Lower leg skin (tissue), 4 donors: Measurements from ENCODE around the gene ELP4. TPM values are rescaled to one million over a fixed set of nuclear protein-coding genes. Genes with fewer than 3 reads are reported as not detected.

ENCODE experiments used
- DNase-seq, 2 donors: peaks; one replicate each; pipeline ENCODE4 v3.0.0-alpha.2; 2019; ENCODE audit warnings: low spot score in 2 of 2
- H3K4me3 ChIP-seq: fragments of 200-600 bp; sonication (generic); 2 replicates; pipeline ENCODE4 v1.5.1; 2017; ENCODE audit warnings: mild to moderate bottlenecking, low read depth; ENCODE audit not compliant: poor library complexity, severe bottlenecking
- POLR2A ChIP-seq, 2 donors: fragments of 450-650 bp; IDR thresholded peaks; one replicate each; pipeline ENCODE4 v1.6.1; 2016 to 2017; ENCODE audit warnings: antibody characterized with exemption in 2 of 2, mild to moderate bottlenecking in 1 of 2, moderate library complexity in 1 of 2
- WGBS, 2 donors: methylation state at CpG; one replicate each; pipeline ENCODE4 v1.1.5; 2018; 5-methylcytosine and 5-hydroxymethylcytosine counted together
- intact Hi-C: fragments of 100-400 bp; cut with DNase I; formaldehyde crosslinking; loops from one replicate; pipeline ENCODE4 v1.15.0; 2023; ENCODE audit warnings: low total_unique reads
- total RNA-seq, 4 donors: library from RNA; depleted of rRNA; stranded (reverse); fragments of >200 nt; gene quantifications; one replicate each; pipeline ENCODE4 v1.1.0, GENCODE V29; 2016
- TF ChIP-seq, protein P1 (sequence below), 3 donors: fragments of 450-650 bp; IDR thresholded peaks; one replicate each; pipeline ENCODE4 v1.5.1; 2016; ENCODE audit warnings: antibody characterized with exemption in 3 of 3, mild to moderate bottlenecking in 3 of 3, moderate library complexity in 2 of 3

The ELP4 gene
- total RNA-seq, 4 donors from 2014 or later, result 20.6 to 23.3 (median 22.2) TPM

DNA sequence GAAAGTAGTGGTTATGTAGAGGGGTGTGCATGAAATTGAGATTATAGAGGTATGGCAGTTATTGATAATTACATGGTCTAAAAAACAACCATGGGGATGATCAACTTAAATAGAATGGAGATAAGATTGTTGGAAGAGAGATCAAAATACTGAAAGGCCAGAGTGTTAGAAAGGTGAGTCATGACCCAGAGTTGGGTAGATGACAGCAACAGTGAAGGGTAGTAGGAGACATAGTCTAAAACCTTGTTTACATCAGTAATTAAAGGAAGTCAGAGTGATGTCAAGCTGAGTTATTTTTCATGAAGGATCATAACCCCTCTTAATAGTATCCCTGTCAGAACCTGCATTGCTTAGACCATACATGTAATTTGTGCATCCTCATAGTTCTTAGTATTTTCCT is 110.9 kb downstream of the ELP4 start:
- intact Hi-C loops, result no loop called here
- no peak overlapping the region for H3K4me3 ChIP-seq
- TF ChIP-seq POLR2A (IDR thresholded peaks at IDR 0.05), result no peak
- TF ChIP-seq, protein P1, sequence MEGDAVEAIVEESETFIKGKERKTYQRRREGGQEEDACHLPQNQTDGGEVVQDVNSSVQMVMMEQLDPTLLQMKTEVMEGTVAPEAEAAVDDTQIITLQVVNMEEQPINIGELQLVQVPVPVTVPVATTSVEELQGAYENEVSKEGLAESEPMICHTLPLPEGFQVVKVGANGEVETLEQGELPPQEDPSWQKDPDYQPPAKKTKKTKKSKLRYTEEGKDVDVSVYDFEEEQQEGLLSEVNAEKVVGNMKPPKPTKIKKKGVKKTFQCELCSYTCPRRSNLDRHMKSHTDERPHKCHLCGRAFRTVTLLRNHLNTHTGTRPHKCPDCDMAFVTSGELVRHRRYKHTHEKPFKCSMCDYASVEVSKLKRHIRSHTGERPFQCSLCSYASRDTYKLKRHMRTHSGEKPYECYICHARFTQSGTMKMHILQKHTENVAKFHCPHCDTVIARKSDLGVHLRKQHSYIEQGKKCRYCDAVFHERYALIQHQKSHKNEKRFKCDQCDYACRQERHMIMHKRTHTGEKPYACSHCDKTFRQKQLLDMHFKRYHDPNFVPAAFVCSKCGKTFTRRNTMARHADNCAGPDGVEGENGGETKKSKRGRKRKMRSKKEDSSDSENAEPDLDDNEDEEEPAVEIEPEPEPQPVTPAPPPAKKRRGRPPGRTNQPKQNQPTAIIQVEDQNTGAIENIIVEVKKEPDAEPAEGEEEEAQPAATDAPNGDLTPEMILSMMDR (IDR thresholded peaks at IDR 0.05), result no peak
- DNase-seq, result no peak

- DNase-seq, result no peak
- intact Hi-C loops, result no loop called here
- WGBS, 2 donors, result 83 to 84% methylated on average over 1 of the region's 1 CpG
- TF ChIP-seq, protein P1 (IDR thresholded peaks at IDR 0.05), result no peak
- no peak for TF ChIP-seq POLR2A (IDR thresholded peaks at IDR 0.05)
- no peak overlapping the region for H3K4me3 ChIP-seq
Observed at GRCh38 chr11:31625868-31626267, 116.3 kb downstream of the ELP4 start.

GRCh38 chr11:31628111-31628510 is 118.5 kb downstream of the ELP4 start:
- 97 to 100% methylated on average over 1 of the region's 1 CpG for WGBS, 2 donors
- TF ChIP-seq, protein P1 (IDR thresholded peaks at IDR 0.05), result no peak
- no peak for TF ChIP-seq POLR2A (IDR thresholded peaks at IDR 0.05)
- DNase-seq, result no peak
- intact Hi-C loops, result no loop called here
- H3K4me3 ChIP-seq, result no peak overlapping the region

DNA sequence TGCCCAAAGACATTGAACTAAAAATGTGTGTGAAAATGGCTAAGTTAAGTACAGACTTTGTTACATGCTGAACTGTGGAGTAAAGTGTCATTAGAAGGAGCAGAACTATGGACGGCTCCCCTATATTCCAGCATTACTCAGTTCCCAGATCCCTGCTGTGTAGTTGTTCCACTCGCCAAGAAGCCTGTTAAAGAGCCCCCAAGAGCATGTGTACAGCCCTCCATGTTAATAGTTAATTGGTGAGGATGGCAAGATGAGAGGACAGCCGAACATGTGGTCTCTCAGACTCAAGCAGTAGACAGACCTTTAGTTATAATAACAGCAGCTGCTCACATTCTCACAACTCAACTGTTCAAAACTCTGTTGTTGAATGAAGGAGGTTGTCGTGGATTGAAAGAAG is 127.4 kb downstream of the ELP4 start:
- no peak overlapping the region for H3K4me3 ChIP-seq
- TF ChIP-seq, protein P1 (IDR thresholded peaks at IDR 0.05), result no peak
- TF ChIP-seq POLR2A (IDR thresholded peaks at IDR 0.05), result no peak
- intact Hi-C loops, result no loop called here
- no peak for DNase-seq
- 85 to 88% methylated on average over 4 of the region's 4 CpGs for WGBS, 2 donors

DNA sequence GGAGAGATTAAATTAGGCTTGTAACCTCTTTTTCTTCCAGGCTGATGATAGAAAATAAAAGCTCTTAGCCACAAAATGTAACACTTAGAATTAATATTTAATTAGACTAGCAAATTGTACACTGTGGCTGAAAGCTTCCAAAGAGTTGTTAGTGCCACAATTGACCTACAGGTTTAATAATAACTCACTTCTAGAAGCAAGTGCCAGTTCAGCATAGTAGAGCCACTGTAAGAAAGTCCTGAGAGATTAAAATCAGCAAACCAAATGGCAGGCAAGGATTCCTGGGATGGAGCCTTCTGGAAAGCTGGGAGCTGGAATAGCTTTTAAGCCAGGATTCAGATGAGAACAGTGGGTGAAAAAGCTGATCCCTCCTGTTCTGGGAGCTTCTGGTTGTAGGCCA is 131.0 kb downstream of the ELP4 start:
- DNase-seq, result no peak
- H3K4me3 ChIP-seq, result no peak overlapping the region
- no peak for TF ChIP-seq POLR2A (IDR thresholded peaks at IDR 0.05)
- TF ChIP-seq, protein P1 (IDR thresholded peaks at IDR 0.05), result no peak
- intact Hi-C loops, result no loop called here

- intact Hi-C loops, result no loop called here
- H3K4me3 ChIP-seq, result no peak overlapping the region
- TF ChIP-seq, protein P1 (IDR thresholded peaks at IDR 0.05), result no peak
- no peak for TF ChIP-seq POLR2A (IDR thresholded peaks at IDR 0.05)
- 87 to 89% methylated on average over 3 of the region's 3 CpGs for WGBS, 2 donors
- no peak for DNase-seq
Observed at GRCh38 chr11:31641477-31642062, 132.0 kb downstream of the ELP4 start.
